Activated T-cell treated with anti-CD3 and anti-CD28 coated beads for 4 hours (primary cell): ENCODE measurements around the gene CD69.

ENCODE experiments used
- DNase-seq: peaks from one replicate; pipeline ENCODE4 v3.0.0-alpha.2; 2020

Gene CD69

DNA sequence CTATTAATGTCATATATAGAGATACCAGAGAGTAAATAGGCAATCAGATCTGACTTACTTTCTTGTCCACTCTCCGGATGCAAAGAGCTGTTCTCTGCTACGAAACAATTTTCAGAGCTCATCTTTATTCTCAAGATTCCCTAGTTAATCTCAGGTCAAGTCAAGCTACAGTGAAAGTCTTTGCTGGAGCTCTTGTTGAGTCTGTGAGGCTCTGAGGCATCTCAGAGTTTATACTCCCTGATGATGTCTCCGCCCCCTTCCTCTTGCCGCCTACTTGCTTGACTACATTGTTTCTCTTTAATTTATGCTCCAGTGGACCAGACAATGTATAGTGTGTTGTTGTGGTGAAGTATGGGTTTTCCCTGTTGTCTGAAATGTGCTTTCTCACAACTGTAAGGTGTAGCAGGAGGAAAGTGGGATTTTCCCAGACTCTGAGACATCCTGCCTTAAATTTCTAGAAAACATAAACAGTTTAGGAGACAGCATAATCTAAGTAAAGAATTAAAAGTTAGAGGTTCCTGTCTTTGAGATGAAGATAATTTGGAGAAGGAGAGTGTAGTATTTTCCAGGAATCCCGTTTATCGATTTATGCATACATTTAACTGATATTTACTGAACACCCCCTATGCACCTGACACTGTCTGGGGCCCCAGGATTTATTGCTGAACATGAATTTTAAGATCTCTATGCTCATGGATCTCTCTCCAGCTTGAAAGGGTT, at the start of gene CD69:
Gene CD69 (minus strand): TSS at position 203 of the 720 bp plus-strand sequence. CDS start 81 bp downstream, at position 122.
- DNase-seq, result peak; percentile 76

GRCh38 chr12:9809866-9810265, 49.2 kb upstream of the CD69 start:
- no peak for DNase-seq

DNA sequence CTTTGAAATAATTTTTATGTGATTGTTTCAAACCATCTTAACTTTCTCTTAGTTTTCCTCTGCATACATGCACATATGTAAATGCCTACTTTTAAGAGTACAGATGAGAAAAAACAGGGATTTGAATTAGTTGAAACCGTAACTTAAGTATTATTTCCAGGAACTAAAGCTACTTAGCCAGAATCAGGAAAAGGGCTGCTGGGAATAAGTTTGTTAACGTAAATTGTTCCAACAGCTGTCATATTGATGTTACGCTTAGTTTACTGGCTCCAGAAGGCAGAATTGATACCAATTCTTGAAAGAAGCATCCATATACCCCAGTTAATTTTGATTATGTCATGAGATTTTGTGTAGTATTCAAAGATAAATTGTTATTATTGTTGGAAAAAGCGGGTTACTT, 48.6 kb upstream of the CD69 start:
- DNase-seq, result no peak

DNA sequence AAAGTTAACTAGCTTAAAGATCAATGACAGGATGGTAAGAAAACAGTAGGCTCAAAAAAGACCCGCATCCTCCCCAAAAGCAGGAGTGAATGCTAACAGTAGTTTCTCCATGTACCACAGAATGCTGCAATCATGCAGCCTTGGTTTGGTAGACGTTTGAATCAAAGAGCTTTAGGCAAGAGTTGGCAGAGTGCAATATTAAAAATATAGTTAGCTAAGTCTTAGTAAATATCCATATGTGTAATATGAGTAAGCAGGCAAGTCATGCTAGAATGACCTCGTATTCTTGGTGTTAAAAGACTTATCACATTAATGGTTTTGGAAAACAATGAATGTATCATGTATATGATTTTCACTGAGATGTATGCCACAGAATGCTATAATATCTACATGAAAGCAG, 47.8 kb upstream of the CD69 start:
- no peak for DNase-seq

DNA sequence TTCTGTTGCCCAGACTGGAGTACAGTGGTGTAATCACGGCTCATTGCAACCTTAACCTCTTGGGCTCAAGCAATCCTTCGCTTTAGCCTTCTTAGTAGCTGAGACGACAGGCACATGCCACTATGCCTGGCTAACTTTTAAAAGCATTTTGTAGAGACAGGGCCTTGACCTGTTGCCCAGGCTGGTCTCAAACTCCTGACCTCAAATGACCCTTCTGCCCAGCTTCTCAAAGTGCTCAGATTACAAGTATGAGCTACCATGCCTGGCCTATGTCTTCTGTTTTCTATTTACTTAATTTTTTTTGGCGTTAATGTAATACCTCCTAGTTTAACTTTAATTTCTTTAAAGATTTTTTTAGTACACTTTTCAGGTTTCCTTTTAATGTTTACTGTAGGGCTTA, 46.0 kb upstream of the CD69 start:
- DNase-seq, result no peak

DNA sequence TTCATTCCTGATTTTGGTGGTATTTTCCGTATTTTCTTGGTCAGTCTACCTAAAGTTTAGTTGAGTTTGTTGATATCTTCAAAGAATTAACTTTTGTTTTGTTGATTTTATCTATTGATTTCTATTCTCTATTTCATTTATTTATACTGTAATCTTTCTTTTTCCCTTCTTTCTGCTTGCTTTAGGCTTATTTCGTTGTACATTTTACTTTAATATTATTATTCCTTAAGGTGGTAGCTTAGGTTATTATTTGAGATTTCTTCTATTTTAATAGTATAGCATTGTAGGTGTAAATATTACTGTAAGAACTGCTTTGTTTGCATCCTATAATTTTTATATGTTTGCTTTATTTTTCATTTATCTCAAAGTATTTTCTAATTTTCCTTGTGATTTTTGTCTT, 45.2 kb upstream of the CD69 start:
- DNase-seq, result no peak

- DNase-seq, result no peak
Measured at GRCh38 chr12:9799961-9800360, 39.3 kb upstream of the CD69 start.

DNA sequence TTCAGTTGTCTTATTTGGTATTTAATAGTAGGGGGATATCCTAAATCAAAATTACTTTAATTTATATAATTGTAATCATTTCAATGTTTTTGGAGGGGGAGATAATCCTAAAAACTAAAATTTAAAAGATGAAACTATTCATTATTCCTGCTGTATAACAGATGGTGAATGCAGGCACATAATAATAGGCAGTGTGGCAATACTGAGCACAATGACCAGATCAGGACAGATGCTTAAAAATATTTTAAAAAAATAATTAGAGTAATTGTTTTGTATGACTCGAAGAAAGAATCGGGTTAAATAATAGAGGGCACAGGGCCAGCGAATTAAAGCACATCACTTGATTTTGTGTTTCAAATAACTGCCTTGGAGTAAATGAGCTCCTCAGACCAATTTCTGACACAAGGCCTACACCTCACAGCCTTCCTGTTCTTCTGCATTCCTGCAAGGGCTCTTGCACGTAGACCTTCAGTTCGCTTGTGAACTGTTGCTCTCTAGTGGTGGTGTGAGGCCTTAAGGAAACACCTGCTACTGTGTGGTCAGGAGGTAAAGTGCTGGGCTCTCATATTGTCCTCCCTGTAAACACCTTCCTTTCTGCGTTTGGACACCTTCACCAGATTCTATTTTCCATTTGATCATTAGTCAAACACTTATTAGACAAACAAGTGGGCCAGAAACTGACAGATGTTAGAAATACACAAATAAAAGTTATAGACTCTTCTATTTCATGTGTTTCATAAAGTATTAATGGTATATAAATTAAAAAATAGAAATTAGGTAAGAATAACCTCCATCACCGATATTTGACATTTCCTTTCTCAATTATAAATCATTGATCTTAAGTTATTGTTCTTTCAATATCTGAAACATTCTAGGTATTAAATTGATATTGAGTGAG, 37.3 kb upstream of the CD69 start:
- DNase-seq, result peak; percentile 52

DNA sequence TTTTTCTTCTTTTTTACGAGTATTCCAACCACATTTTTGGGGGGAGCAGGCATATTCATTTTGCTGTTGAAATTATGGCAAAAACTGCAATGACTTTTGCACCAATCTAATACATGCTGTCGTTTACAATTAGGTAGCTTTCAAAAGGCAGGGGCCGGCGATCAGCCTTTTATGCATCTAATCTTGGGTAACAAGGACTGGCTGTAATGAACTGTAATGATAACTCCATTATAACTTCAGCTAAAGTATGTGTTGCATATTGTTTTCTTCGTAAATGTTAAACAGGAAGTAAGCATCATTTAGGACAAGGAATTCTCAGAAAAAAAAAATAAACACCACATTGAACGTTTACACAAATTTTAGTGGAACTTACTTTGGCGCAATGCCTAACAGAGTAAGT, 36.3 kb upstream of the CD69 start:
- no peak for DNase-seq

DNA sequence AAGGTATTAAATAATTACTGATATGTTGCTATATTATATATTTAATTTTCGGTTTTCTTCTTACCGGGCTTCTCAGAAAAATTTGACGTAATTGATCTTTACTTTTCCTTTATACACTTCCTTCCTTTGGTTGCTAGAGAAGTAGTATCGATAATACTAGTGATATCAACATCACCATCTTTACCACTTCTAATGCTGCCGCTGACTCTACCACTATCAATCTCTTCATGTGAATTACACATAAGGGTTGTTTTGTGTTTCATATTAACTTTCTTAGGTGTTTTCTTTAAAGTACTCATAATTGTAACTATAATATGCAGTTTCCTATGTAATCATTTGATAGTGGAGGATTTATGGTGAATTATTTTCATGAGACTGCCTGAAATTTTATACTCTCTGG, 35.6 kb upstream of the CD69 start:
- no peak for DNase-seq

GRCh38 chr12:9795945-9796344, 35.2 kb upstream of the CD69 start:
- no peak for DNase-seq

GRCh38 chr12:9794484-9795093, 33.9 kb upstream of the CD69 start:
- no peak for DNase-seq

- DNase-seq, result no peak
Measured at GRCh38 chr12:9793779-9794395, 33.2 kb upstream of the CD69 start.

DNA sequence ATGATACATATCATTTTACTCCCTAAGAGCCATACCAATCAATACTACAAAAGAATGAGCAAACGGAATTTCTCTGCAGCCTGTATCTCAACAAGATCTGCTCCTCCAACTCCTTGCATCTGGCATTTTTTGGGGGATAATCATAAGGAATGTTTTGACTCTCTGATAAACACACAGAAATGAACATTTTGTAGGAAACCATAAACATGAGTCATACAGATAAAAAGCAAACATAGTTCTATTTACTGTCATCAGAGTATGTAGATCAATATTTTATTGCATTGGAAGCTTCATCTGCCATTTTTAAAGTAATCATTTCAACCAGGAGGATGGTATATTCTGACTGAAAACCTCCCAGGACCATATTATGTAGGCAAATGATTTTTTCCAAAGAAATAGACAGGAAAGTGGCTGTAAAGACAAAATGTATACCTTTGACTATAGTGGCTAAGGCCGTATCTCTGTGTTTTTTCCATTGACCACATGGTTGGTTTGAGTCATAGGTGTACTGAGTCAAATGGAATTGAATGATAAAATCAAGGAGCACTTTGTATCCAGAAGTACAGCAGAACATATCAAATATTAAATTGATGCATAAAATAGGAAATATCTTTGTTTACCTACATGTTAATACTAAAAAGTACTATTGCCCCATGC, 32.4 kb upstream of the CD69 start:
- no peak for DNase-seq

- no peak for DNase-seq
Measured at GRCh38 chr12:9792185-9792900, 31.6 kb upstream of the CD69 start.

DNA sequence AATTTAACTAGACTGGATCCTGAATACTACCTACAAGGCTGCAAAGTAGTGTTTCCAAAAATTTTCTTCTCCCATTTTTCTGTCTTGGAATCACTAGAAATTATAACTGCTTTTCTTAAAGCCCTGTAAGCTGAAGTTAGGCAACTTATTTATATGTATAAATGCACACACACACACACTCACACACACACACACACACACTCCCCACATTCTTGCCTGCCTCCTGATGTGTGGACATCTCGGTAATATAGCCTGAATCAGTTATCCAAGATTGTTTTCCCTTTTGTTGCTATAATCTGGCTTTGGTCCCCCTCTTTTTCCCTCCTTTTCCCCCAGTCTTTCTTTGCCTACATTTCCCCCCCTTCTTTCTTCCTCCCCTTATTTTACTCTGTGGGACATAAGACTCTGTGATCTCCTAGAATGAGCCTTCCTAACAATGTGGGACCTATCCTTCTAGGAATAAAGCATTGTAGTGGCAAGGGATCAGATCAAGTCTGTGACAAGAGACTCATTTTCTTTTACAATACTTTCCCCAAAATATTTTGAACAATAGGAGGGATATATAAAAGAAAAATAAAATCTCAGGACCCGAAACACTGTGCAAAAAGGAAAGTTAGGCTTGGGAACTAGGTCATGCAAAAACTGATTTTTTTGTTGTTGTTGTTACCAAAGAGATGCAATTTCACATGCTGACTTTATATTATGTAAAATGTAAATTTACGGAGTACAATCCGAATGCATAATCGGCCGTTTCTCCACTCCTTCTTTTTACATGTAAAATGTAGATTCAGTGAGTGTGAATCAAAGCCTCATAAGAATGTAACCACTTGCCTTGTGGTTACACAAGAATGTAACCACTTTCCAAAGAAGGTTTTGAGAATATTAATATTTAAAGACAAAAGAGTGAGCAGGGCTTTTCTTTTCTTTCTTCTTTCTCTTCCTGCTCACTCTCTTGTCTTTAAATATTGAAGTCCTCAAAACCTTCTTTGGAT, 26.3 kb upstream of the CD69 start:
- DNase-seq, result no peak

GRCh38 chr12:9784816-9785215, 24.1 kb upstream of the CD69 start:
- DNase-seq, result no peak

GRCh38 chr12:9784326-9784725, 23.6 kb upstream of the CD69 start:
- DNase-seq, result no peak

GRCh38 chr12:9782547-9783382, 22.1 kb upstream of the CD69 start:
- DNase-seq, result no peak

- no peak for DNase-seq
Measured at GRCh38 chr12:9781360-9781759, 20.7 kb upstream of the CD69 start.
